Astrocyte of the cerebellum (primary cell): ENCODE results near the gene PPM1E.

ENCODE experiments used
- DNase-seq: peaks from one replicate; pipeline ENCODE4 v3.0.0-alpha.2; 2011; ENCODE audit warnings: low read depth
- H3K4me3 ChIP-seq: 2 replicates; pipeline ENCODE4 v1.5.1; 2011; ENCODE audit warnings: mild to moderate bottlenecking, low read depth, low read length, moderate library complexity
- in situ Hi-C: cut with HindIII; loops from 2 replicates; pipeline ENCODE4 v1.10.0; 2017; ENCODE audit warnings: low sequenced_read_pairs
- TF ChIP-seq, protein P1 (sequence below): IDR thresholded peaks from 2 replicates; pipeline ENCODE4 v1.5.1; 2012; ENCODE audit warnings: low read length, low read depth, moderate library complexity, mild to moderate bottlenecking; ENCODE audit errors: missing control alignments

Gene PPM1E

GRCh38 chr17:58968426-58969061 lies 212.9 kb downstream of the PPM1E start:
- TF ChIP-seq, protein P1, sequence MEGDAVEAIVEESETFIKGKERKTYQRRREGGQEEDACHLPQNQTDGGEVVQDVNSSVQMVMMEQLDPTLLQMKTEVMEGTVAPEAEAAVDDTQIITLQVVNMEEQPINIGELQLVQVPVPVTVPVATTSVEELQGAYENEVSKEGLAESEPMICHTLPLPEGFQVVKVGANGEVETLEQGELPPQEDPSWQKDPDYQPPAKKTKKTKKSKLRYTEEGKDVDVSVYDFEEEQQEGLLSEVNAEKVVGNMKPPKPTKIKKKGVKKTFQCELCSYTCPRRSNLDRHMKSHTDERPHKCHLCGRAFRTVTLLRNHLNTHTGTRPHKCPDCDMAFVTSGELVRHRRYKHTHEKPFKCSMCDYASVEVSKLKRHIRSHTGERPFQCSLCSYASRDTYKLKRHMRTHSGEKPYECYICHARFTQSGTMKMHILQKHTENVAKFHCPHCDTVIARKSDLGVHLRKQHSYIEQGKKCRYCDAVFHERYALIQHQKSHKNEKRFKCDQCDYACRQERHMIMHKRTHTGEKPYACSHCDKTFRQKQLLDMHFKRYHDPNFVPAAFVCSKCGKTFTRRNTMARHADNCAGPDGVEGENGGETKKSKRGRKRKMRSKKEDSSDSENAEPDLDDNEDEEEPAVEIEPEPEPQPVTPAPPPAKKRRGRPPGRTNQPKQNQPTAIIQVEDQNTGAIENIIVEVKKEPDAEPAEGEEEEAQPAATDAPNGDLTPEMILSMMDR, result no peak
- H3K4me3 ChIP-seq, result no peak overlapping the region
- in situ Hi-C loops, result no loop called here
- no peak for DNase-seq

- no peak overlapping the region for H3K4me3 ChIP-seq
- in situ Hi-C loops, result no loop called here
- DNase-seq, result no peak
- TF ChIP-seq, protein P1, result no peak
Observed at GRCh38 chr17:58969156-58969555, 213.5 kb downstream of the PPM1E start.

- no peak for DNase-seq
- TF ChIP-seq, protein P1, result no peak
- in situ Hi-C loops, result no loop called here
- H3K4me3 ChIP-seq, result no peak overlapping the region
Observed at GRCh38 chr17:58969612-58970011, 214.0 kb downstream of the PPM1E start.

DNA sequence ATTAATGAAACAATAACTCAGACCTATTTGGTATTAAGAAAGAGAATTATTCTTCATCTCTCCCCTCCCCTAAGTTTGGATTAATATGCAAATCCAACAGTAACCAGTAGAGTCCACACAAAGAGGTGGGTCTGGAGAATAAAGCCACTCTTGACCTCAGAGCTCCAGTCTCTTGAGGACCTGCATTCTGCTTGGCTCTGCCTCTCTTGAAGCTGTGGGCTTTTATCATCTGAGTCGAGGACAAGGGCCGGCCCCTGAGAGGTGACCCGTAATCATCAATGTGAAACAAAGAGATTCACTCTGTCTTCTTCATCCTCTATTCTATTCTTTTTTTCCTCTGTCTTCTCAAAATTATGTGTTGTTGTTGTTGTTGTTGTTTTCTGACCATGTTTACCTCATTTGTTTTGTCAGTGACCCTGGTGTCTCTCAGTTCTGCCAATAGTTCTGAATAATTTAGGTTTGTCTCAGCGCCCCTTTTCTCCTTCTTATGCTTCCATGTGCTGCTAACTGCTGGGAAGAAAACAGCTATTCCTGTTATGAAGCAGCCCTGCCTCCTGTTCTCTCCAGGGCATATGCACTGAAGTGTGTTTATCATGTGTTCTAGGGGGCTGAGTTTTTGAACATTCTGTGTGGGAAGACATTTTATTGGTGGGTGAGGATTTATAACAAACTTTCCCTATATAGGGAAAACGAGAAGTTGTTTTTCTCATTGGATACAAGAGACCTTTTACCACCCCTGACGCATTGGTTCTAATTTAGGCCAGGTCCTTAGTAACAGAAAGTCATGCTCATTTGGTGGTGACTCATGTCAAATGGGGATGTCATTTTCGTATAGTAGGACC lies 215.2 kb downstream of the PPM1E start:
- TF ChIP-seq, protein P1, result no peak
- DNase-seq, result no peak
- in situ Hi-C loops, result no loop called here

DNA sequence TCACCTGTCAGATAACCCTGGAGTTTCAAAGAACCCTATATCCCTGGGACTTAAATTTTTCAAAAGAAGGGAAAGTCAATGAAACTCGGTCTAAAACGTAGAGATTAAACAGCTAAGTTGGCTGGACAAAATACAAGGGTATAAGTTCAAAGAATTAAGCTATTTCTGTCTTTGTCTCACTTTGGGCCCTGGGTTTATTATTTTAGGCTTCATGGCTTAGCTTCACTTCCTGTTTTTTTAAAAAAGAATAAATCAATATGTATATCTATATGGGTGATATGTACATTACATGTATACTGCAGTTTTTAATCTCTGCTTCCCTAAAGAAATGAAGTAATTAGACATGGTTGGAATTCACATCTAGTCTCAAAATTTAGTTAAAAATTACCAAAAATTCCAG lies 218.7 kb downstream of the PPM1E start:
- TF ChIP-seq, protein P1, result no peak
- in situ Hi-C loops, result no loop called here
- DNase-seq, result no peak
- H3K4me3 ChIP-seq, result no peak overlapping the region

More for the DNA sequence above, 215.2 kb downstream of the PPM1E start:
- H3K4me3 ChIP-seq, result no peak overlapping the region

- TF ChIP-seq, protein P1, result no peak
- no peak overlapping the region for H3K4me3 ChIP-seq
- in situ Hi-C loops, result no loop called here
- DNase-seq, result no peak
Observed at GRCh38 chr17:58976541-58976940, 220.9 kb downstream of the PPM1E start.
